Tibial artery (tissue), 4 donors: ENCODE results near the gene PNRC2.

Experiments
- DNase-seq, 2 donors: peaks; one replicate each; pipeline ENCODE4 v3.0.0-alpha.2; 2019
- H3K27ac ChIP-seq, 2 donors: fragments of 200-600 bp; sonication (generic) in 1 of 2; 1 replicate in 1 of 2; 2 replicates in 1 of 2; pipeline ENCODE4 v1.5.1; 2018 to 2019; ENCODE audit warnings: mild to moderate bottlenecking in 1 of 2
- H3K27me3 ChIP-seq, 2 donors: fragments of 200-600 bp; sonication (generic) in 1 of 2; one replicate each; pipeline versions ENCODE4 v1.5.1 to v1.6.0; 2016 to 2019
- H3K36me3 ChIP-seq, 3 donors: fragments of 200-600 bp; sonication (generic) in 2 of 3; one replicate each; pipeline ENCODE4 v1.5.1; 2016 to 2019; ENCODE audit warnings: mild to moderate bottlenecking in 2 of 3
- H3K4me1 ChIP-seq, 4 donors: fragments of 200-600 bp; sonication (generic) in 2 of 4; 1 replicate in 3 of 4; 2 replicates in 1 of 4; pipeline ENCODE4 v1.5.1; 2016 to 2019
- H3K4me3 ChIP-seq, 2 donors: fragments of 200-600 bp; sonication (generic) in 1 of 2; 1 replicate in 1 of 2; 2 replicates in 1 of 2; pipeline ENCODE4 v1.5.1; 2018 to 2019; ENCODE audit warnings: mild to moderate bottlenecking in 2 of 2
- H3K9me3 ChIP-seq, 3 donors: fragments of 200-600 bp; sonication (generic) in 1 of 3; one replicate each; pipeline ENCODE4 v1.5.1; 2016 to 2019
- CTCF ChIP-seq, 2 experiments: fragments of 200-600 bp in 1 of 2; fragments of 450-650 bp in 1 of 2; IDR thresholded peaks; one replicate each; pipeline ENCODE4 v1.5.1; 2017 to 2019; ENCODE audit warnings: antibody characterized with exemption in 2 of 2, mild to moderate bottlenecking in 1 of 2, moderate library complexity in 1 of 2
- intact Hi-C: fragments of 100-400 bp; cut with DNase I; formaldehyde crosslinking; loops from one replicate; pipeline ENCODE4 v1.15.0; 2023; ENCODE audit warnings: low total_unique reads

The PNRC2 gene

GRCh38 chr1:23977854-23978191, 18.2 kb downstream of the PNRC2 start:
- H3K4me1 ChIP-seq: peaks cover 0 to 63% (median 40%) of the 10 kb centered on the region in 4 donors
- peaks cover 5 to 15% (median 9%) of the 10 kb centered on the region in 3 donors for H3K36me3 ChIP-seq
- DNase-seq: no peak
- peak overlapping the region; percentile 97 to 98 for H3K27ac ChIP-seq
- H3K4me3 ChIP-seq: peak overlapping the region in 1 of 2 donors; percentile 82
- no peak for TF ChIP-seq CTCF (IDR thresholded peaks at IDR 0.05)
- H3K9me3 ChIP-seq: no peaks in the 10 kb centered on the region
- intact Hi-C loops: no loop called here
- H3K27me3 ChIP-seq: no peaks in the 10 kb centered on the region

- TF ChIP-seq CTCF (IDR thresholded peaks at IDR 0.05): no peak
- H3K36me3 ChIP-seq: peaks cover 0 to 9% (median 5%) of the 10 kb centered on the region in 3 donors
- DNase-seq: no peak
- peaks cover 0 to 57% (median 37%) of the 10 kb centered on the region in 4 donors for H3K4me1 ChIP-seq
- H3K9me3 ChIP-seq: no peaks in the 10 kb centered on the region
- intact Hi-C loops: no loop called here
- peak overlapping the region; percentile 82 to 93 for H3K4me3 ChIP-seq
- no peaks in the 10 kb centered on the region for H3K27me3 ChIP-seq
- H3K27ac ChIP-seq: peak overlapping the region; percentile 97 to 98
These were observed 19.2 kb downstream of the PNRC2 start for GRCh38 chr1:23978805-23979204.

- Histone ChIP-seq H3K27ac (peak overlapping the region; percentile 97 to 98), H3K36me3 (peaks cover 0 to 4% (median 0%) of the 10 kb centered on the region in 3 donors), H3K9me3 (no peaks in the 10 kb centered on the region), H3K4me3 (peak overlapping the region; percentile 82 to 93), H3K4me1 (peaks cover 0 to 57% (median 40%) of the 10 kb centered on the region in 4 donors), H3K27me3 (no peaks in the 10 kb centered on the region)
- TF ChIP-seq CTCF (IDR thresholded peaks at IDR 0.05): no peak
- no peak for DNase-seq
- intact Hi-C loops: no loop called here
These were observed 19.8 kb downstream of the PNRC2 start for GRCh38 chr1:23979387-23979880.

GRCh38 chr1:23979881-23980727, 20.5 kb downstream of the PNRC2 start, which contains the start of gene SRSF10:
TSS of gene SRSF10 (minus strand) at chr1:23980327. CDS start at chr1:23980255, 72 bp downstream.
- intact Hi-C loops: no loop called here
- peaks cover 0 to 57% (median 44%) of the 10 kb centered on the region in 4 donors for H3K4me1 ChIP-seq
- DNase-seq: peak; percentile 97 to 99

GRCh38 chr1:23980728-23981070, 21.1 kb downstream of the PNRC2 start:
- Histone ChIP-seq H3K9me3 (no peaks in the 10 kb centered on the region), H3K4me1 (peaks cover 0 to 57% (median 41%) of the 10 kb centered on the region in 4 donors), H3K4me3 (peak overlapping the region; percentile 82 to 93), H3K36me3 (no peaks in the 10 kb centered on the region), H3K27me3 (no peaks in the 10 kb centered on the region), H3K27ac (peak overlapping the region; percentile 97 to 98)
- no peak for TF ChIP-seq CTCF (IDR thresholded peaks at IDR 0.05)
- DNase-seq: no peak
- intact Hi-C loops: no loop called here

More at GRCh38 chr1:23979881-23980727, 20.5 kb downstream of the PNRC2 start, which contains the start of gene SRSF10:
- peak within 1 kb of the TSS; percentile 82 to 93 for H3K4me3 ChIP-seq
- H3K27ac ChIP-seq: peak within 1 kb of the TSS; percentile 97 to 98
- no peaks in the 10 kb centered on the region for H3K9me3 ChIP-seq
- no peaks in the 10 kb centered on the region for H3K36me3 ChIP-seq
- peak; percentile 34 to 37 for TF ChIP-seq CTCF (IDR thresholded peaks at IDR 0.05)
- no peaks in the 10 kb centered on the region for H3K27me3 ChIP-seq
